ENCODE measurements around the gene RHBDD3.

RHBDD3 gene

DNA sequence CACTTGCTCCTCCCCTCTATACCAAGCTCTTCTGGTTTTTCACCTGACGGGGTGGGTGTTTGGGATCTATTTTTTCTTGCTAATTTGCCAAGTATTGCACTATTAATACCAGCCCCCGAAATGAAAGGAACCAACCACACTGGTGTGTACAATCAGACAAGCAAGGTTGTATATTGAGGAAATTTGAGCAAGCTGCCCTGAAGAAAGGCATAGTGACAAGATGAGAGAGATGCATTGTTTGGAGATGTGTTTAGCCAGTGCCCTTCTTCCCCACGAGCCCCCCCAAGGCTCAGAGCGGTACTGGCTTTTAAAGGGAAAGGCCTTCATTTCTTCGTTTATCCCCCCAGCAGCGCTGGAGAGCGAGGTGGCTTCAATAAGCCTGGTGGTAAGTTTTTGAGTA, 23.4 kb upstream of the RHBDD3 start:
- H3K27me3 ChIP-seq = no peaks in the 10 kb centered on the region
- no peaks in the 10 kb centered on the region for H3K4me1 ChIP-seq
- H3K9me3 ChIP-seq = no peaks in the 10 kb centered on the region
- DNase-seq = no peak
- H3K4me3 ChIP-seq (ENCODE audit: low read depth, low read length) = no peak overlapping the region
- peaks cover 99% of the 10 kb centered on the region for H3K36me3 ChIP-seq
- no peak for TF ChIP-seq CTCF (IDR thresholded peaks at IDR 0.05; ENCODE audit: low read depth, low read length)

- no peak for DNase-seq
- peaks cover 99% of the 10 kb centered on the region for H3K36me3 ChIP-seq
- no peaks in the 10 kb centered on the region for H3K4me1 ChIP-seq
- TF ChIP-seq CTCF (IDR thresholded peaks at IDR 0.05; ENCODE audit: low read depth, low read length) = no peak
- no peaks in the 10 kb centered on the region for H3K9me3 ChIP-seq
- H3K27me3 ChIP-seq = no peaks in the 10 kb centered on the region
- no peak overlapping the region for H3K4me3 ChIP-seq (ENCODE audit: low read depth, low read length)
These were observed 22.3 kb upstream of the RHBDD3 start for GRCh38 chr22:29290061-29290460.

GRCh38 chr22:29288837-29289236, 21.1 kb upstream of the RHBDD3 start:
- Histone ChIP-seq H3K27me3 (no peaks in the 10 kb centered on the region), H3K4me3 (ENCODE audit: low read depth, low read length) (no peak overlapping the region), H3K9me3 (no peaks in the 10 kb centered on the region), H3K4me1 (no peaks in the 10 kb centered on the region), H3K36me3 (peaks cover 99% of the 10 kb centered on the region)
- TF ChIP-seq CTCF (IDR thresholded peaks at IDR 0.05; ENCODE audit: low read depth, low read length) = no peak
- DNase-seq = no peak

DNA sequence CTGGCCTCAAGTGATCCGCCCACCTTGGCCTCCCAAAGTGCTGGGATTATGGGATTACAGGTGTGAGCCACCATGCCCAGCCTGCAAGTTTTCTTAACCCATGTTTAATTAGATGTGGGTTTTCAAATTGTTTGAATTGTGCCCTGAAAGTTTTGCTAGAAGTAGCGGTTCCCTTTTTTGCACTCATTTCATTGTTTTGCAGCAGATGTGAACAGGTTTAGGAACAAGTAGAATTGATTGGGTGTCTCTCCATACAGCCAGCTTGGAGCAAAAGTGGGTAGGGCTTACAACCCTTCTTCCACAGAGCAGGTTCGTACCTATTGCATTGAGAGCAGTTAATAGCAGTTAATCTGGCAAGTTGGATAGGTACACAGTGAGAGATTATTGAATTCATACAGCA, 16.4 kb upstream of the RHBDD3 start:
- H3K4me1 ChIP-seq = no peaks in the 10 kb centered on the region
- no peaks in the 10 kb centered on the region for H3K27me3 ChIP-seq
- no peaks in the 10 kb centered on the region for H3K9me3 ChIP-seq
- peaks cover 96% of the 10 kb centered on the region for H3K36me3 ChIP-seq
- no peak for TF ChIP-seq CTCF (IDR thresholded peaks at IDR 0.05; ENCODE audit: low read depth, low read length)
- no peak overlapping the region for H3K4me3 ChIP-seq (ENCODE audit: low read depth, low read length)
- no peak for DNase-seq

GRCh38 chr22:29277927-29278326, 10.1 kb upstream of the RHBDD3 start:
- TF ChIP-seq CTCF (IDR thresholded peaks at IDR 0.05; ENCODE audit: low read depth, low read length) = no peak
- DNase-seq = no peak
- Histone ChIP-seq H3K4me3 (ENCODE audit: low read depth, low read length) (no peak overlapping the region), H3K4me1 (no peaks in the 10 kb centered on the region), H3K27me3 (no peaks in the 10 kb centered on the region), H3K9me3 (no peaks in the 10 kb centered on the region), H3K36me3 (peaks cover 97% of the 10 kb centered on the region)

GRCh38 chr22:29275819-29276565, 8.2 kb upstream of the RHBDD3 start:
- Histone ChIP-seq H3K4me1 (no peaks in the 10 kb centered on the region), H3K4me3 (ENCODE audit: low read depth, low read length) (no peak overlapping the region), H3K36me3 (peaks cover 97% of the 10 kb centered on the region), H3K9me3 (no peaks in the 10 kb centered on the region), H3K27me3 (no peaks in the 10 kb centered on the region)
- TF ChIP-seq CTCF (IDR thresholded peaks at IDR 0.05; ENCODE audit: low read depth, low read length) = no peak
- no peak for DNase-seq

All from BE2C (cell line).